Fibroblast of lung (primary cell): ENCODE measurements around the gene ANKFY1.

Source experiments
- EZH2 ChIP-seq: IDR thresholded peaks from 2 replicates; pipeline ENCODE4 v1.5.1; 2012; ENCODE audit warnings: low read length, control low read depth, mild to moderate bottlenecking; ENCODE audit errors: missing control alignments
- TF ChIP-seq, protein P1 (sequence below), 2 donors: IDR thresholded peaks in 1 of 2; conservative IDR thresholded peaks in 1 of 2; 1 replicate in 1 of 2; 2 replicates in 1 of 2; pipeline ENCODE4 v1.5.1; 2011 to 2012; ENCODE audit warnings: low read length in 2 of 2, control low read depth in 1 of 2, inconsistent platforms in 1 of 2, low read depth in 1 of 2, mild to moderate bottlenecking in 1 of 2

DNA sequence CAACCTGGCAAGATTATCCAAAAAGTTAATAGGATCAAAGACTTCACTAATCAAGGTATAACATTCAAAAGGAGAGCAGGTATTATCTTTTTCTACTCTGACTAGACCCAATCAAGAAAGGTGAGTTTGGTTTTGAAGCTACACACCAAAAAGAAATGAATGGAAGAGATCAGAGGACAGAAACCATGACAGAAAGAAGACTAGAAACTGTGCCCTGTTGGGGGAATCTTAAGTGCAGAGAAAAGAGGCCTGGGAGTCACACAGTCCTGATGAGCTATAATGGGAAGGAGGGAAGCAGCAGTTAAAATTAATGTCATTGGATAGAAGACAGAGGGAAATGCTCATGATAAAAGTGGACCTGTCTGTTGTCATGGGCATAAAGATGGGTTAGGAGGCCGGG, 138.2 kb downstream of the ANKFY1 start:
- TF ChIP-seq, protein P1, sequence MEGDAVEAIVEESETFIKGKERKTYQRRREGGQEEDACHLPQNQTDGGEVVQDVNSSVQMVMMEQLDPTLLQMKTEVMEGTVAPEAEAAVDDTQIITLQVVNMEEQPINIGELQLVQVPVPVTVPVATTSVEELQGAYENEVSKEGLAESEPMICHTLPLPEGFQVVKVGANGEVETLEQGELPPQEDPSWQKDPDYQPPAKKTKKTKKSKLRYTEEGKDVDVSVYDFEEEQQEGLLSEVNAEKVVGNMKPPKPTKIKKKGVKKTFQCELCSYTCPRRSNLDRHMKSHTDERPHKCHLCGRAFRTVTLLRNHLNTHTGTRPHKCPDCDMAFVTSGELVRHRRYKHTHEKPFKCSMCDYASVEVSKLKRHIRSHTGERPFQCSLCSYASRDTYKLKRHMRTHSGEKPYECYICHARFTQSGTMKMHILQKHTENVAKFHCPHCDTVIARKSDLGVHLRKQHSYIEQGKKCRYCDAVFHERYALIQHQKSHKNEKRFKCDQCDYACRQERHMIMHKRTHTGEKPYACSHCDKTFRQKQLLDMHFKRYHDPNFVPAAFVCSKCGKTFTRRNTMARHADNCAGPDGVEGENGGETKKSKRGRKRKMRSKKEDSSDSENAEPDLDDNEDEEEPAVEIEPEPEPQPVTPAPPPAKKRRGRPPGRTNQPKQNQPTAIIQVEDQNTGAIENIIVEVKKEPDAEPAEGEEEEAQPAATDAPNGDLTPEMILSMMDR (conservative IDR thresholded peaks at IDR 0.05 in 1 of 2, IDR thresholded peaks at IDR 0.05 in 1 of 2; ENCODE audit: low read depth in 1 of 2, low read length in 2 of 2), result no peak
- TF ChIP-seq EZH2, result no peak
